Psoas muscle (tissue), 8 donors: ENCODE data around the gene TMEM30A. TPM values are rescaled to one million over a fixed set of nuclear protein-coding genes. Genes with fewer than 3 reads are reported as not detected.

Experiments used
- ATAC-seq, 4 donors: fragments of 200-7000 bp; cut with Tn5 transposase; one replicate each; pipeline ENCODE4 v1.9.1; 2020; ENCODE audit warnings: moderate library complexity in 3 of 4, mild to moderate bottlenecking in 2 of 4
- DNase-seq, 2 donors: peaks; one replicate each; pipeline ENCODE4 v3.0.0-alpha.2; 2020
- H3K27ac ChIP-seq: fragments of 200-600 bp; one replicate; pipeline ENCODE4 v1.8.0; 2022
- H3K27me3 ChIP-seq, 3 donors: fragments of 200-600 bp in 1 of 3; one replicate each; pipeline versions ENCODE4 v1.6.1 to v1.8.0; 2013 to 2022; ENCODE audit warnings: low read length in 2 of 3, mild to moderate bottlenecking in 2 of 3, moderate library complexity in 1 of 3; ENCODE audit not compliant: insufficient read depth in 3 of 3
- H3K36me3 ChIP-seq, 2 donors: fragments of 200-600 bp in 1 of 2; one replicate each; pipeline versions ENCODE4 v1.6.1 to v1.8.0; 2013 to 2022; ENCODE audit warnings: low read depth in 1 of 2, mild to moderate bottlenecking in 1 of 2, moderate library complexity in 1 of 2; ENCODE audit not compliant: insufficient read depth in 1 of 2
- H3K4me1 ChIP-seq: fragments of 200-600 bp; one replicate; pipeline ENCODE4 v1.8.0; 2022
- H3K4me3 ChIP-seq: fragments of 200-600 bp; one replicate; pipeline ENCODE4 v1.8.0; 2022; ENCODE audit warnings: mild to moderate bottlenecking
- H3K9me3 ChIP-seq: fragments of 200-600 bp; one replicate; pipeline ENCODE4 v1.8.0; 2022
- WGBS, 3 donors: extraction: QIAGEN DNeasy Blood & Tissue Kit; methylation state at CpG; one replicate each; pipeline versions ENCODE4 v1.1.6 to v1.1.7; 2013; 5-methylcytosine and 5-hydroxymethylcytosine counted together
- intact Hi-C, 2 donors: fragments of 100-400 bp; cut with DNase I; formaldehyde crosslinking; loops; one replicate each; pipeline versions ENCODE4 v1.11.0 to v1.14.2; 2022
- long read RNA-seq, 2 donors: library from polyadenylated mRNA; unstranded; transcript quantifications; one replicate each; pipeline ENCODE4 v2.0.0, GENCODE V29; 2021
- polyA plus RNA-seq, 3 donors: library from polyadenylated mRNA; stranded (reverse); fragments of 200-250 nt; gene quantifications; one replicate each; pipeline ENCODE4 v1.2.3, GENCODE V29; 2013
- total RNA-seq, 4 donors: library from RNA; stranded (reverse); fragmentation: NEBNext Ultra II Directional in 2 of 4; extraction: Animal tissue kit (Norgen Biotek cat#: 25700) in 2 of 4; gene quantifications; one replicate each; pipeline versions ENCODE4 v1.2.1 to v1.2.4, GENCODE V29; 2021 to 2023
- TF ChIP-seq, protein P1 (sequence below): fragments of 200-600 bp; IDR thresholded peaks from one replicate; pipeline ENCODE4 v1.8.0; 2022; ENCODE audit warnings: antibody characterized with exemption
- donor health status: healthy with polysubstance abuse.
- donor health status: DM: no; HTN: no; CAD: no; lungs with moderate emphysema.
- donor health status: Bipolar disorder and iron deficiency.
- donor health status: healthy.
- donor health status: DM: yes; HTN: yes; CAD: no.
- donor health status: DM: no; HTN: no; CAD: no.
- donor health status: DM: no; HTN: no; CAD: no.
- donor health status: DM: yes; HTN: yes; CAD: no.

TMEM30A gene
- total RNA-seq (10 to 100 TPM; 30.9 to 52.6 (median 41.6) TPM), polyA plus RNA-seq (10 to 100 TPM; 18.7 to 46.1 (median 37.6) TPM)
- long read RNA-seq, donor 1, full-length matches to known transcripts = 49 of 58 reads
- long read RNA-seq, donor 1, partial matches to known transcripts = 0 of 58 reads
- long read RNA-seq, donor 1, other reads (novel, unspliced or antisense) = 9 of 58 reads
- long read RNA-seq, donor 2, full-length matches to known transcripts = 68 of 72 reads
- long read RNA-seq, donor 2, partial matches to known transcripts = 0 of 72 reads
- long read RNA-seq, donor 2, other reads (novel, unspliced or antisense) = 4 of 72 reads

DNA sequence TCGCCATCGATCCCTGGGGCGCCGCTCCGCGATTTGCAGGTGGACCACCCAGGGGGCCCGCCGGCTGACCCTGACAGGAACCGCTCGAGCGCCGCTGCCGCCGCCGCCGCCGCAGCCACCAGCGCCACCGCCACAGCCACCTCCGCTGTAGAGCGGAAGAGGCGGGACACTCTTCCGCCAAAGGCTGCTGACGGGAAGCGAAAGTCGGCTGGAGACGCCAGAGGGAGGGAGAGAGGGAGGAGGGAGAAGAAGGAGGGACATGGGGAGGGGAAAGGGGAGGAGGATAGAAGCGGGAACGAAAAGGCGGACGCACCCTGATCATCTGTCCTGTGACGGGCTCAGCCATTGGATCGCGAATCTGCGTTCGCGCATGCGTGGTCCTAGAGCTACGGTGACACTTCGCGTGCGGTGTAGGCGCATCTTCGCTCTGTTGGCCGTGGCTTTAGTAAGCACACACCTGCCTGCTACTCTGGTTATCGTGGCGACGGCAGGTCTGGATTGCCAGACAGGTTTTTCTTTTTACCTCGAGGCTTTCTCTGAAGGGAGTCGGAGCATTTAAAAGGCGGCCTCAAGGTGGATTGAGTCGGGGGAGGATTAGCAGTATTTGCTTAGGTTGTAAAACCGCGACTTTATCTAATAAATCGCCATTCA lies at the start of gene TMEM30A:
Gene TMEM30A, minus strand, starts transcription at position 161 of the 651 bp plus-strand sequence. Its CDS starts 154 bp downstream, at position 7.
- DNase-seq (peak; percentile 96 to 99), ATAC-seq (peak; percentile 98 to 100 (median 100))
- peak within 1 kb of the TSS; percentile 94 for H3K4me3 ChIP-seq
- TF ChIP-seq, protein P1, sequence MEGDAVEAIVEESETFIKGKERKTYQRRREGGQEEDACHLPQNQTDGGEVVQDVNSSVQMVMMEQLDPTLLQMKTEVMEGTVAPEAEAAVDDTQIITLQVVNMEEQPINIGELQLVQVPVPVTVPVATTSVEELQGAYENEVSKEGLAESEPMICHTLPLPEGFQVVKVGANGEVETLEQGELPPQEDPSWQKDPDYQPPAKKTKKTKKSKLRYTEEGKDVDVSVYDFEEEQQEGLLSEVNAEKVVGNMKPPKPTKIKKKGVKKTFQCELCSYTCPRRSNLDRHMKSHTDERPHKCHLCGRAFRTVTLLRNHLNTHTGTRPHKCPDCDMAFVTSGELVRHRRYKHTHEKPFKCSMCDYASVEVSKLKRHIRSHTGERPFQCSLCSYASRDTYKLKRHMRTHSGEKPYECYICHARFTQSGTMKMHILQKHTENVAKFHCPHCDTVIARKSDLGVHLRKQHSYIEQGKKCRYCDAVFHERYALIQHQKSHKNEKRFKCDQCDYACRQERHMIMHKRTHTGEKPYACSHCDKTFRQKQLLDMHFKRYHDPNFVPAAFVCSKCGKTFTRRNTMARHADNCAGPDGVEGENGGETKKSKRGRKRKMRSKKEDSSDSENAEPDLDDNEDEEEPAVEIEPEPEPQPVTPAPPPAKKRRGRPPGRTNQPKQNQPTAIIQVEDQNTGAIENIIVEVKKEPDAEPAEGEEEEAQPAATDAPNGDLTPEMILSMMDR = no peak
- peaks cover 31% of the 10 kb centered on the region for H3K4me1 ChIP-seq
- intact Hi-C loops = loop anchor here in 1 of 2 donors (5.0 to 10.0 kb wide), 2 partner anchors 243 to 320 kb away; partner anchors contain the start of gene SENP6
- H3K36me3 ChIP-seq = no peaks in the 10 kb centered on the region
- WGBS, 3 donors = 0% methylated on average over 47 to 55 of the region's 55 CpGs
- peak within 1 kb of the TSS; percentile 95 for H3K27ac ChIP-seq
- no peaks in the 10 kb centered on the region for H3K27me3 ChIP-seq
- no peaks in the 10 kb centered on the region for H3K9me3 ChIP-seq

DNA sequence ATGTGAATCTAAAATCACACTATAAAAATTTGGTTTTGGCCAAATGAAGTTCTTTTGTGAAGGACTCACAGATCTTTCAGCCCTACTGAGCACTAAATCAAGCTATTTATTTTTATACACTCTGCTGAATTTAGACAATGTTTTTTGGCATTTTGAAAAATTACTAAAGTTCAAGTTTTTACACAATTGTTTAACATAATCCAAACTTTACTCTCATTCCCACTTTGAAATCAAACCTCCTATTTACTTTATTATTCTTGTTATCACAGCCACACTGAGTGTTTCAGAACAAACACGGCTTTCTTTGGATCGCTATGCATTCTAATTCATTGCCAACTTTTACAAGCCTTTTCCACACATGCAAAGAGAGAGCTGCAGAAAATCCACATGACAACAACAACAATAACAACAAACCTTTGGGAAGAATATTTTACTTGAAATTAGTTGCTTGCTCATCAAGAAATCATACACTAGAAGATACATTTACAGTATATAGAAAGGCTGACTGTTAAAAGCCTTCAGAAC lies 49.1 kb upstream of the TMEM30A start:
- Histone ChIP-seq H3K4me1 (peaks cover 26% of the 10 kb centered on the region), H3K27me3 (no peaks in the 10 kb centered on the region), H3K36me3 (peaks cover 0 to 9% of the 10 kb centered on the region in 2 donors), H3K9me3 (no peaks in the 10 kb centered on the region), H3K27ac (no peak overlapping the region), H3K4me3 (no peak overlapping the region)
- intact Hi-C loops = loop anchor here in 1 of 2 donors (2.0 kb wide), 1 partner anchor 41 kb away; no protein-coding TSS in a partner anchor
- TF ChIP-seq, protein P1 = no peak
- 44 to 63% (median 52%) methylated on average over 2 of the region's 2 CpGs for WGBS, 3 donors
- DNase-seq (no peak), ATAC-seq (no peak)

DNA sequence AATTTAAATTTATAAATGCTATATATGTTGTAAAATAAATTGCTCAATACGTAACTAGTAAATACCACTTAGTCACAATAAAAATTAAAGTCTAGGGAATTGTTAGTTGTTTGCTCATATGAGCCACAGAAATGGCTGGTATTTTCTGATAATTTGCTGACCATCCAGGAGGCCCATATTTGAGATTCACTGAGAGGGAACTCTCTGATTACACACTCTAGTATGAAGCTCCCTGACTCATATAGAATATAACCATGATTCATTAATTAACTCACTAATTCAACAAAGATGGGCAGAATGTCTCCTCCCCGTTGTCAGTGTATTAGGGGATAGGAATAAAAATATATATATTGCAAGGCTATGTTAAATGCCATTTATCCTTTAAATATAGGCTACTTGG lies 46.6 kb upstream of the TMEM30A start:
- H3K27me3 ChIP-seq = no peaks in the 10 kb centered on the region
- peaks cover 22% of the 10 kb centered on the region for H3K4me1 ChIP-seq
- no peaks in the 10 kb centered on the region for H3K9me3 ChIP-seq
- 90 to 93% (median 93%) methylated on average over 2 of the region's 2 CpGs for WGBS, 3 donors
- TF ChIP-seq, protein P1 = no peak
- intact Hi-C loops = no loop called here
- no peak for DNase-seq
- no peak overlapping the region for H3K4me3 ChIP-seq
- no peak overlapping the region for H3K27ac ChIP-seq
- no peak for ATAC-seq
- H3K36me3 ChIP-seq = no peaks in the 10 kb centered on the region

DNA sequence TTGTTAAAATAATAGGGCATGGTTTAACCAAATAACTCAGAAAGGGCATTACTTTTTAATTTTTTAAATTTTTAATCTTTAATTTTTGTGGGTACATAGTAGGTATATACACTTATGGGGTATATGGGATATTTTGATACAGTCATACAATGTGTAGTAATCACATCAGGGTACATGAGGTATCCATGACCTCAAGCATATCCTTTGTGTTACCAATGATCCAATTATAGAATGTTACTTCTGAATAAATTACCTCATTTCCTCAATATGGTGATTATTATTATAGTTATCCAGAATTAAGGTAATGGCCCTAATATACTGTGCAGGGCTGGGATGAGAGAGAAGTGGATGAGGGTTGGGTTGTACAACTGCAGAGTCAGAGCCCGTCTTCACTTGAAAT lies 45.1 kb upstream of the TMEM30A start:
- intact Hi-C loops = no loop called here
- peak overlapping the region; percentile 48 for H3K27ac ChIP-seq
- peaks cover 13% of the 10 kb centered on the region for H3K4me1 ChIP-seq
- TF ChIP-seq, protein P1 = no peak
- H3K4me3 ChIP-seq = no peak overlapping the region
- ATAC-seq (peak; percentile 57 to 73 (median 68)), DNase-seq (no peak)
- no peaks in the 10 kb centered on the region for H3K27me3 ChIP-seq
- H3K9me3 ChIP-seq = no peaks in the 10 kb centered on the region
- H3K36me3 ChIP-seq = no peaks in the 10 kb centered on the region
- 97% methylated on average over 1 of the region's 1 CpG for WGBS, 3 donors
